GM19455 (cell line): ENCODE data around the gene OR2A2.
"Not testable (repeated sequence)": the region's sequence is repeated elsewhere in the genome, so short reads cannot be mapped to it uniquely, and the experiment has no call there.

ENCODE experiments used
- ATAC-seq: cut with Tn5 transposase; IDR thresholded peaks from one replicate; pipeline ENCODE4 v1.9.1; 2021; ENCODE audit not compliant: unreplicated experiment

OR2A2 gene, protein sequence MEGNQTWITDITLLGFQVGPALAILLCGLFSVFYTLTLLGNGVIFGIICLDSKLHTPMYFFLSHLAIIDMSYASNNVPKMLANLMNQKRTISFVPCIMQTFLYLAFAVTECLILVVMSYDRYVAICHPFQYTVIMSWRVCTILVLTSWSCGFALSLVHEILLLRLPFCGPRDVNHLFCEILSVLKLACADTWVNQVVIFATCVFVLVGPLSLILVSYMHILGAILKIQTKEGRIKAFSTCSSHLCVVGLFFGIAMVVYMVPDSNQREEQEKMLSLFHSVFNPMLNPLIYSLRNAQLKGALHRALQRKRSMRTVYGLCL

DNA sequence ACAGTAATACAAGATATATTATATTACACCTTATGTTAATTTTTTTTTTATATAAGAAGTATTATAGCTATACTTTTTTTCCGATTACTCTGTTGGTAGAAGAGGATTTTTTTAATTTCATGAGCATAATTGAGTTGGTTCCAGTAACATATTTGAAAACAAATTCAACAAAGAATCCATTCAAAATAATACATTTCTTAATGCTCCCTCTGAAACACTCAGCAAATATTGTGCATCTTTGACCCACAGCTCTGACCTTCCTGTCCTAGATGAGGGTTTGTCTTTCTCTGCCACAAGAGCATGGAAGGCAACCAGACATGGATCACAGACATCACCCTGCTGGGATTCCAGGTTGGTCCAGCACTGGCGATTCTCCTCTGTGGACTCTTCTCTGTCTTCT, at the start of gene OR2A2:
Gene OR2A2 (plus strand): TSS at position 301 of the 400 bp plus-strand sequence. CDS start 0 bp downstream, at position 301.
- no peak for ATAC-seq

DNA sequence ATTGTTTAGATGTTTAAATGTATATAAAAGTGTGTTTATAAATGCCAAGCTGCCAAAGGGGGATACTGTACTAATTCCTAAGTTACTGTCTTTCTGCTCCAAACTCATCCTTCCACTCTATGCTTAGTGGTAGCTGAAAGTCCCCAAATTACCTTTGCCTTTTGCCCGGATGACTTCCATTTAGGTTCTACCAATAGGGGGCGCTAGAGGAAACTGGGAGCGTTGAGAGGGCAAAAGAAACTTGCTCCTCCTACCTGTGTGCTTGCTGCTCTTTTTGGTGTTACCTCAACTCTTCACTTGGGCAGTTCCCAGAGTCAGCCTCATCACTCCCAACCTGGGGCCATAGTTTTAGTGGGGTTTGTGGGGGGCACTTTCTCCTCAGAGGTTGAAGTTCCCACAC, 45.7 kb upstream of the OR2A2 start:
- ATAC-seq = no peak

DNA sequence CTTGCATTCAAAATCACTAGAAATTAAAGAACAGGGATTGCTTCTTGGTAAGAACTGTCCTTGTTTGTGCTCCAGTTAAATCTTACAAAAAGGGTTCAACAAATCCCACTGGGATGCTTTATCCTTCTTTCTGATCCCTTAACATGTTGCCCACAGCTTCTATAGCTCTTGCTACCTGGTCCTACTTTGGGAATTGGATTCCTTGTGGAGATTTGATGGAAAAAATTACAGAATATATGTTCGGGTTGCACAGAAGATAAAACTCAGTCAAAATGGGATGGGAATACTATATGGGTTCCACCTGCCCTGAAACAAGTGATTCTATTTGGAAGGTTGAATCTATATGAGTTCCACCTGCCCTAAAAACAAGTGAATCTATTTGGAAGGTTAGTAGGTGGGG, 39.9 kb upstream of the OR2A2 start, which contains the start of gene OR2A25:
Gene OR2A25 (plus strand): TSS at position 301 of the 400 bp plus-strand sequence. CDS start 4,409 bp downstream, outside the sequence.
- no peak for ATAC-seq

DNA sequence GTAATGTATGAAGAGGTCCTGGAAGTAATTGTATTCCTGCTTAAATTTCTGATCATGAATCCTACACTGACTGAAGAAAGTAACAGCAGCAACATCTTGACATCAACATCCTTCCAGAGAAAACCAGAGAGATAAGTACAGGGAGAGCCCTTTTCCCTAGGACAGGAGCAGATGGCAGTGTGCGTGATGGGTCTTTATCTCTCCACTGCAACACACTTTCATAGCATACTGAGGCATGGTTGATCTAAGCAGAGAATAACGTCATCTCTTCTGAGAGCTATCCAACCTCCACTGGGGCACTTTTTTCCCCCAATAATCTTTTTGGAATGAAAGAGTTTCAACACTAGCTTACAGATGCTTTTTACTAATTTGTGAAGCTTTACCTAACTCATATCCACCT, 39.4 kb upstream of the OR2A2 start:
- no peak for ATAC-seq

DNA sequence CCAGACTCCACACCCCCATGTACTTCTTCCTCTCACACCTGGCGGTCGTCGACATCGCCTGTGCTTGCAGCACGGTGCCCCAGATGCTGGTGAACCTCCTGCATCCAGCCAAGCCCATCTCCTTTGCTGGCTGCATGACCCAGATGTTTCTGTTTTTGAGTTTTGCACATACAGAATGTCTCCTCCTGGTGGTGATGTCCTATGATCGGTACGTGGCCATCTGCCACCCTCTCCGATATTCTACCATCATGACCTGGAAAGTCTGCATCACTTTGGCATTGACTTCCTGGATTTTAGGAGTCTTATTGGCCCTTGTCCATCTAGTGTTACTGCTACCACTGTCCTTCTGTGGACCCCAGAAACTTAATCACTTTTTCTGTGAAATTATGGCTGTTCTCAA, 35.0 kb upstream of the OR2A2 start:
- ATAC-seq = no peak

DNA sequence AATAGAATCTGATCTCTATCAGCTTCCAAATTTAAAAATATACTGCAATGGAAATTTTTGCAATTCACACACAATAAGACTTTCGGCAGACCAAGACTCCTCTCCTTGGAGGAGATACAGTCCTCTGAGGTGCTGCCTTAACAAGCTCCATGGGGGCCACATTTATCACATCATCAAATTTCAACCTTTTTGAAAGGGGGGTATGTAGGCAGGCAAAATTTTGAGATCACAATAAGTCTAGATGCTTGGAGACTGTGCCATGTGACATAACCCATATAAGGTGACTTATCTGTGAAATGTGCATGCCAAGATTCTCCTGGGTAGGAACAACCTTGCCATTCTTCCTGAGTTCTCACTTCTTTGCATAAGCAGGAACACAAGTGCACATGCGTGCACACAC, 23.4 kb upstream of the OR2A2 start, which contains the start of gene OR2A12:
Gene OR2A12 (plus strand): TSS at position 301 of the 400 bp plus-strand sequence. CDS start 8,830 bp downstream, outside the sequence.
- ATAC-seq = no peak

DNA sequence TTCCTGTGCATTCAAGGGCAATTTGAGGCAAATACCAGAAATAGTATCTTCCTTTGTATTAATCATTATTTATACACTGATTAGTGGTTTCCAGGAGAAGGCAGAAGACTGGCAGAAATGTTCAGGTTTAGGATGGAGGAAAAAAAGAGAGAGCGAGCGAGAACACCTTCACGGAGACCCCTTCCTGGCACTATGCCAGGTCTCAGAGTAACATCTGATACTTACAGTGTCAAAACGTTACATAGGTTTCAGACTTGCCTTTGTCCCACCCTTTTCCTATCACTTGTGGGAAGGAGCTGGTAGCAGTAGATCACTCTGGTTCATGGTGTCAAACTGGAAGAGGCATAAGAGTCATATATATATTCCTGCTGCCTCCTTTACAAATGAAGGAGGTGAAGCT, 22.7 kb upstream of the OR2A2 start:
- no peak for ATAC-seq

DNA sequence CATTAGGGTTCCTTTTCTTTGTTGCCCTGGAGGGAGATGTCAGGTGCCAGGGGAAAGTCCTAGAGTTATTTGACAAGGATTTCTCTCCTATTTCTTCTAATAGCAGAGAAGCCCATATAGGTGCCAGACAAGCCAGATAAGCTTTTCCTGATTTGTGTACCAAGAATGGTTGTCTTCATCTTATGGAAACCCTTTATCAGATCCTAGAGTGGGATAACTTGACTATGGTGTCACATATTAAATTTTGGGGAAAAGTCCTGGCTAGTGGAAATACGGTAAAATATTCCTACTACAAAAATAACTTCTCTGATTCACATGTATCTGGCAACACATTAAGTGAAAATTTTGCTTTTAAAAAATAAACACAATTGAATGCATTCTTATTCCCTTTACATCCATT, 22.2 kb upstream of the OR2A2 start:
- no peak for ATAC-seq

DNA sequence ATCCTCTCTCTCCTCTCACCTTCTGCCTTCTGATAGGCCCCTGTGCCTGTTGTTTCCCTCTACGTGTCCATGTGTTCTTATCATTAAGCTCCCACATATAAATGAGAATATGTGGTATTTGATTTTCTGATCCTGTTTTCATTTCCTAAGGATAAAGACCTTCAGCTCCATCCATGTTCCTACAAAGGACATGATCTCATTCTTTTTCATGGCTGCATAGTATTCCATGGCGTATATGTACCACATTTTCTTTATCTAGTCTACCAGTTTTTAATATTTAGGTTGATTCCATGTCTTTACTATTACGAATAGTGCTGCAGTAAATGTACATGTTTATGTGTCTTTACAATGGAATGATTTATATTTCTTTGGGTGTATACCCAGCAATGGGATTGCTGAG, 18.7 kb upstream of the OR2A2 start:
- ATAC-seq = no peak

DNA sequence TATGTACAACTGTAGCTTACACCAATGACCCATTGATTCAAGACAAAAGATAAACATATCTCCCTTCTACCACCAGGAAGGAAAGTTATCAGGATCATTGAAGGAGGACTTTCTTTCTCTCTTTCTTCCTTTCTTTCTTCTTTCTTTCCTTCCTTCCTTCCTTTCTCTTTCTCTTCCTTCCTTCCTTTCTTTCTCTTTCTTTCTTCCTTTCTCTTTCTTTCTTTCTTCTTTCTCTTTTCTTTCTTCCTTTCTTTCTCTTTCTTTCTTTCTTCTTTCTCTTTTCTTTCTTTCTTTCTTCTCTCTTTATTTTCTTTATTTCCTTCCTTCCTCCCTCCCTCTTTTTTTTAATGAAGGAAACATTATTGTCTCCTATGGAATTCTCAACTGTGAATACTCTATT, 10.6 kb upstream of the OR2A2 start:
- no peak for ATAC-seq

DNA sequence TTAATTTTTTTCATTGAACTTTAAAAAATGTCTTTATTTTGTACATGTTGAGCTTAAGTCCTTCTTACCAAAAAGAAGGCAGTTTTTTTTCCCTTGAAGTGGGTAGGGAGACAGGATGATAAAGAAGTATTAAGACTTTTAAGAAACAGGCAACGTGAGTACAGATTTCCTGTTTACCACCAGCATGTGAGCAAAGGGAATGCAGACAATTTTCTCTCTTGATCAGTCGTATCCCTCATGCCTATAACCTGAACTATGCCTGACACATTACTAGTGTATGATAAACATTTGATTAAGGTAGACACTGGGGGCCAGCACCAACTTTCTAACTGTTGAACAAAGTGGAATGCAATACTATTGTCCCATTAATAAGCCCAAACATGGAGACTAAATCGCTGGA, 8.8 kb upstream of the OR2A2 start:
- ATAC-seq = no peak

DNA sequence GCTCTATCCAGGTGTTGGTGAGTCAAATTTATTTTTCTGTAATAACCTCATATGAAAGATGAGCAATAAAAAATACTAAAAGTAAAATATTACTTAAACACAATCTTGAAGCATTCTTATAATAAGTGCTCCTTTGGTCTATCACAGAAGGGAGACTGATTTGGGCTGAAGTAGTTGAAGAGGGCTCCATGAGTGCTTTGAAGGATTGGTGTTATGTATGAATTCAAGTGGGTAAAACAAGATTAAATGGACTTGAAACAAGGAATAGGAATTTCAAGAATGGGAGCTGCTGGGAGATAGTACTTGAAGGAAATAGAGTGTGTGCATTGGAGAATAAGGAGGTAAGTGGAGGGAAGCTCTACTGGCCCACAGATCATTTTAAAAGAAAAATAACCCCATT, 7.3 kb upstream of the OR2A2 start:
- no peak for ATAC-seq

DNA sequence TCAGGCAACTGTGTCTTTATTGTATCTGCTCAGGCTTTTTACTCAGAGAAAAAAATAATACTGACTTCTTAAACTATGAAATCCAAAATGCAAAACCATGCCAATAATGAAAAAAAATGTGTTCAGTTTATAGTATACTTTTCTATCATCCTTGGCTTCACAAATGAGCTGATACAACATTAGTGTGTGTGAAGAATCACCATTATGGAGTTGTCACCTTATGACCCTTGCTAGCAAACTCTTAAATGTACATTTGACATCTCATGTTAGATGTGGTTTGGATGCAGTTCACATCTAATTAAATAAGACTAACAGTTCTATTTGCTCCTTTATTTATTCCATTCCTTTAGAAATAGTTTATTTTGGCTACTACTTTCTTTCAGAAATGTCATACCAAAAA, 4.2 kb upstream of the OR2A2 start:
- ATAC-seq = no peak

DNA sequence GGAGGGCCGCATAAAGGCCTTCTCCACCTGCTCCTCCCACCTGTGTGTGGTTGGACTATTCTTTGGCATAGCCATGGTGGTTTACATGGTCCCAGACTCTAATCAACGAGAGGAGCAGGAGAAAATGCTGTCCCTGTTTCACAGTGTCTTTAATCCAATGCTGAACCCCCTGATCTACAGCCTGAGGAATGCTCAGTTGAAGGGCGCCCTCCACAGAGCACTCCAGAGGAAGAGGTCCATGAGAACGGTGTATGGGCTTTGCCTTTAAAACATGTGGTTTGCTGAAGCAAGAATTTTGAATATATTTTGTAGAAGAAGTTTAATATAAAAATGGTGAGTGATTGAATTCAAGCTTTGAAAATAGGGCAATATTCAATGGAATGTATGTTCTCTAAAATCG, 889 bp downstream of the OR2A2 start:
- ATAC-seq = no peak

DNA sequence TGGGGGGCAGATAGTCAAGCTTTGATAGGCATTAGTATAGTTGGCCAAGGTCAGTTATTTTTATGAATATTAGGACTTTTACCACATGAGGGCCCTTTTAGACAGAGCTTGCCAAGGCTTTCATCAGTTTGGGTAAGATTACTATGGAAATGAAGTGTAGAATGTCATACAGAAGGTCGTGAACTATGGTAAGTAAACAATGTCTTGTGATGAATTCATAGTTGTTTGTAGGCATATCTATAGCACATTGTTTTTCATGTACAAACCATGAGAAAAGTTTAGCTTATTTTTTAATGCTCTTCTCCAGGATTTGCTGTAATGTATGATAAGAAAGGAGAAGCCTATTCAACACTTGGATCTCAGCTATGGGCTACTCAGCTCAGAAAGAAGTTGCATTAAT, 4.3 kb downstream of the OR2A2 start:
- ATAC-seq = no peak

DNA sequence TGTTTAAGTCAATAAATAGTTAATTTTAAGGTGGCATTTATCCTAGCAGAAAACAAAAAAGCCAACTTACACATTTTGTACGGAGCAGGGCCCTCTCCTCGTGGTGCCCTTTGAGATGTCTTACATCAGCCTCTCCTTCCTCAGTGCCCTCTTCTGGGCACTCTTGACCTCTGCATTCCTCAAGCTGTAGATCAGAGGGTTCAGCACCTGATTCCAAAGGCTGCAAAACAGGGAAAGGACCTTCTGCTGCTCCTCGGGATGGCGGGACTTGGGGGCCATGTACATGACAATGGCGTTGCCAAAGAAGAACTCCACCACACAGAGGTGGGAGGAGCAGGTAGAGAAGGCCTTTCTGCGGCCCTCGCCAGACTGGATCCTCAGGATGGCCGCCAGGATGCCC, 9.0 kb downstream of the OR2A2 start:
- no peak for ATAC-seq

DNA sequence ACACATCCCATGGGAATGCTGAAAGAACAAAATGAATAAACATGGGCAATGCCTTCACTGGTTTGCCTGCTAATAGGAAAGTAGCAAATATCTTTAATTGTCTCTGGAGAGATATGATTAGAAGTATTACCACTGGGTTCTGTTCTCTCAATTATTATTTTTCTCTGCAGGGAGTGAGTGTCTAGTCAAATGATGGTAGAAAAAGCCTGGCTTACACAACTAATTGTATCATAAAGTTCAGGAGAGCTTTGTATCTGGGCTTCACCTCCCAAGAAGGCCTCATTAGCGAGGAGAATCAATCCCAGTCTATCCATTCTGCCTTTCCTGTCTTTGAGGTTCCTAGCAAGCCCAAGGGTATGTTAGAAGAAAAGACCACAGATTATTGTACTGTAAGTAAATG, 13.5 kb downstream of the OR2A2 start, which contains the start of gene OR2A14:
Gene OR2A14 (plus strand): TSS at position 301 of the 400 bp plus-strand sequence. CDS start 5,937 bp downstream, outside the sequence.
- no peak for ATAC-seq

DNA sequence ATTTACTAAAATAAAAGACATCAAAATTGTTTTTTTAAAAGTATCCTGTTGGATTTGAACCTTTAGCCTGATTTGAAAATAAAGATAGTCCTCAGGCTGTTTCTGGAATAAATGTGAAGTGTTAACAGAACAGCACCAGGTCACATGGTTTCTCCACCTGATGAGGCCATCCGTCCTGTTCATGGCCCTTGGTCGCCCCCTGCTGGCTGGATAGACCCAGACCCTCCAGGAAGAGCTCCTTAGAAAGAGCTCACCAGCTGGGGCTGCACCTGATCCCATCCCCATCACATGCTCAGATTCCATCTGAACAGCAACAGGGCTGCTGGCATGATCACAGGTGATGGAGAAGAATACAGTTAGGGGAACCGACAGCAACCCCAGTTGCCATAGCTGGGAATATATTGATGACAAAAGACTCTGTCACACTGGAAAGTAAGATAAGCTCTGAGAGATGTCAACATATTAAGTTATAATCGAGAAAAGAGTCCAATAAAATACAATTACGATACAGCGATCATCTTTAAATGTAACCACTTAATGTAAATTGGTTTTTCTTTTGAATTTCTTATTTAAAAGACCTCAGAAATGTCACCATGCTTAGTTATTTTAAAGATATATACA, 18.4 kb downstream of the OR2A2 start:
- ATAC-seq = peak; percentile 100

DNA sequence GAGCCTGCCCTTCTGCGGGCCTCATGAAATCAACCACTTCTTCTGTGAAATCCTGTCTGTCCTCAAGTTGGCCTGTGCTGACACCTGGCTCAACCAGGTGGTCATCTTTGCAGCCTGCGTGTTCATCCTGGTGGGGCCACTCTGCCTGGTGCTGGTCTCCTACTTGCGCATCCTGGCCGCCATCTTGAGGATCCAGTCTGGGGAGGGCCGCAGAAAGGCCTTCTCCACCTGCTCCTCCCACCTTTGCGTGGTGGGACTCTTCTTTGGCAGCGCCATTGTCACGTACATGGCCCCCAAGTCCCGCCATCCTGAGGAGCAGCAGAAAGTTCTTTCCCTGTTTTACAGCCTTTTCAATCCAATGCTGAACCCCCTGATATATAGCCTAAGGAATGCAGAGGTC, 20.2 kb downstream of the OR2A2 start:
- not testable (repeated sequence) for ATAC-seq

DNA sequence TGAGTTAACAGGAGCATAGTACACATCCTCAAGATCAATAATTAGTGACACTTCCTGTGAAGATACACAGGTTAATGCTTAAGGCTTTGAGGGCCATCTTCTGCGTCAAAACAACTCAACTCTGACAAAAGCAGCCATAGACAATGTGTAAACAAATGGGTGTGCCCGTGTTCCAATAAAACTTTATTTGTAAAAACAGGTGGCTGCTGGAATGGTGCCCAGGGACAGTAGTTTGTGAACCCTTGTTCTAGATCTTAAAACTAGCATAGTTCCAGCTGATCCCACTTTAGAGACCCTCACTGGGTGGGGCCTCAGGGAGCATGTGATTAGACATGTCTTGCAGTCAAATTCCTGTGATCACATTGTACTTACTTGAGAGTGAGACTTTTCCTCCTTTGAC, 21.3 kb downstream of the OR2A2 start:
- ATAC-seq = no peak

DNA sequence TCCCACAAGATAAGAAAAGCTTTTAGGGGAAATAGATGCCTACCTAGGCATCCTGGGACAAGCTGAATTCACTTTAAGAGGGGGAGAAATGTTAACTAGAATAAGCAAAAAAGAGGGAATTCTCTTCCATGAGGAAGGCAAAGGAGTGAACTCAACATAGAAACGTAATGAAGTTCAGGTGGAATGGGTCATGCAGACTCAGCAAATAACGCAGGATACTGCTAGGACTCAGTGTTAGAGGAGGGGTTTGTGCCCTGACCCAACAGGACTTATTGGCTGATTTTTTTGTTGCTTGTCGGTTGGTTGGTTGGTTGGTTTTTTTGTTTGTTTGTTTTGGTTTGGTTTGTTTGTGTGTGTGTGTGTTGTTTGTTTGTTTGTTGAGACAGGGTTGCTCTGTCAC, 22.9 kb downstream of the OR2A2 start:
- ATAC-seq = no peak

DNA sequence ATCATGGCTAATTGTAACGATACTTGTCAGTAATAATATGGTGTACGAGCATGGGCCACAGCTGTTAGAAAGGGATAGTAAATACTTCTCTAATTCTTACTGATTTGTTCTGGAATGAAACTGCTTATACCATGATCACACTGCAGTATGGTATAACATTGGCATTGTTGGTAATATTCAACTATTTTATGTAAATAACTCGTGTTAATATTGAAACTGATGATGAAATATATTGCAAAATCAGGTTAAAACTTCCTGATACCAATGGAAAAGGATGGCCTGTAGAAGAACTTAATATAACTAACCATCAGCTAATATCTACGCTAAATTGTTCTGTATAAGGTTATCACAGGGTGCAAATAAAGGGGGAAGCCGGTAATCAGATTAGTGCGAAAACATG, 23.9 kb downstream of the OR2A2 start:
- no peak for ATAC-seq
